OCI-M1 (cell line): ENCODE data around the gene ETHE1.

Experiments
- DNase-seq: peaks from one replicate; lab custom pipeline; 2025; lab: John Stamatoyannopoulos, UW

ETHE1 gene

DNA sequence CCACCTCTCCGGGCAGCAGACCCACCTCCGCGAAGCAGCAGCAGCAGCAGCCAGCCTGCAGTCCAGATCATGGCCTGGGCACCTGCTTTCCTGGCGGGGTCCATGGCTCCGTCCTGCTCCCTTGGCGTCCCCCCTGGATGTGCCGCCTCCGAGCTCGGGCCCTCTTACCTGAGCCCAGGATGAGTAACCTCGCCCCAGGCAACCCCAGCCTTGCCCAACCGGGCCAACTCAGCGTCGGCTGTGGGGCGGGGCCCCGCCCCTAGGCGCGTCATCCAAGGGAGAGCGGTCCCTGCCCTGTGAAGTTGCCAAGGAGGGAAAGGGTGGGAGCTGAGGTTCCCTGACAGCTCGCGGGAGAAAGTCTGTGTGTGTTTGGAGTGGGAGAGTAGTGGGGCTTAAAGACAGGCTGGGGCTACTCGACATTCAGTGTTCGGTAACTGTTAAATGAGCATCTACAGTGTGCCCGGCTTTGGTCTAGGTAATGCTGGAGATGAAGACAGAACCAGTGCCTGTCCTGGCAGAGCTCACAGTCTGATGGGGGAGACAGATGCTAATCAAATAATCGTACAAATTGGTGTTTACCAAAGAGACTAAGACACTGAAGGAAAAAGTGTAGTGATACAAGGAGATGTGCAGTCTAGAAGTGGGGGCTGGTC lies 61.4 kb downstream of the ETHE1 start, which contains the start of gene LYPD3:
TSS of gene LYPD3 (minus strand) at position 141 of the 653 bp plus-strand sequence. CDS start at position 104, 37 bp downstream.
- DNase-seq, result no peak

DNA sequence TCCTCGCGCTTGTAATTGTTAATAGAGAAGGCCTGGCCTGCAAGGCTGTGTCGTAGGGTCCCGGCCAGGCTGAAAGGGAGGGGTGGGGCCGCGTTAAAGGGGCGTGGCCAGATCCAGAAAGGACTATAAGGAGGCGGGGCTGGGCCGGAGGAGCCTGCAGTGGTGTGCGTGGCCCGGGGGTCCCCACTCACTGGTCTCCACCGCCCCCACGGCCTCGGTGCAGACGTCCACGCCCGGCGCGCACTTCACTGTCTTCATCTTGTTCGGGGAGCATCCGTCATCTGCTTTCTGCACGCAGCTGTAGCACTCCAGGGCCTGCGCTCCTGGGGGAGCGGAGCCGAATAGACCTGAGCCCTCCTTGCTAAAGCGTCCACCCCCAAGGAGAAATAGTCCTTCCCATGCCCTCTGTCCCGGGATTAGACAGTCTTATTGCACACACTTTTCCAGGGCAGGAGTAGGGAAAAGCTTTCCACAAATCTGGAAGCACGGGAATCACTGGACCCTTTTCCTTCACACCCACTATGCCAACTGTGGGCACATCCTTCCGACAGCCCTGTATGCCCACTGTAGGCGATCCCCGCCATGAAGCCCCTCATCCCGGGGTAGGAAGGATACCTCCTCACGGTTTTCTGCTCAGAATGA lies 62.7 kb downstream of the ETHE1 start:
- DNase-seq, result no peak

DNA sequence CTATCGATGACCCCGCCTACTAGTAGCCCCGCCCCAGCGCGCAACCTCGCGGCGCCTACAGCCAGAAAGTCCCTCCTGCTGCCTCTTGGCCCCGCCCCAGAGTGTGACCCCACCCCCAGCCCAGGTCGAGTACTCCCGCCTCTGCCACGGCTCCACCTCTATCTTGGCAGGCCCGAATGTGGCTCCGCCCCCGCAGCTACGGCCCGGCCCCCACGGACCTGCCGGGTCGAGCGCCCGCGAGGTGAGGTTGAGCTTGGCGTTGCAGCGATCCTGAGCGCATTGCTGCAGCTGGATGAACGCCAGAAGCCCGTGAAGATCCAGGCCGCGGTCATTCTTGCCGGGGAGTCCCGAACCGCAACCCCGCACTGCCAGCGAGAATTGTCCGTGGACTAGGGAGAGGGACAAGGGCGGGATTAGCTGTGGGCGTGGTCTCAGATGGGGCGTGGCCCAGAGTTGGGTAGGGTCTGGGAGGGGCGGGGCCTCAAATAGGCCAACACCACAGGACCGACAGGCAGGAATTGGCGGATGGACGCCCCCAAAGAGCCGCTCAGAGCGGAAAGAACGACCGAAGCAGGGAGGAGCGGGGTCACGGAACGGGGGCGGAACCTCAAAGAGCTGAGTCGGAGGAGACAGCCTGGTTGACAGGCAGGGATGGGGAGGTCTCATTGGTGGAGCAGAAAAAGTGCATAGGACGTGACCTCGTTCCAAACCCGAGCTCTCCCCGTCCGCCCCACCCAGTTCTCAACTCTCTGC lies 63.4 kb downstream of the ETHE1 start:
- peak; percentile 97 for DNase-seq

DNA sequence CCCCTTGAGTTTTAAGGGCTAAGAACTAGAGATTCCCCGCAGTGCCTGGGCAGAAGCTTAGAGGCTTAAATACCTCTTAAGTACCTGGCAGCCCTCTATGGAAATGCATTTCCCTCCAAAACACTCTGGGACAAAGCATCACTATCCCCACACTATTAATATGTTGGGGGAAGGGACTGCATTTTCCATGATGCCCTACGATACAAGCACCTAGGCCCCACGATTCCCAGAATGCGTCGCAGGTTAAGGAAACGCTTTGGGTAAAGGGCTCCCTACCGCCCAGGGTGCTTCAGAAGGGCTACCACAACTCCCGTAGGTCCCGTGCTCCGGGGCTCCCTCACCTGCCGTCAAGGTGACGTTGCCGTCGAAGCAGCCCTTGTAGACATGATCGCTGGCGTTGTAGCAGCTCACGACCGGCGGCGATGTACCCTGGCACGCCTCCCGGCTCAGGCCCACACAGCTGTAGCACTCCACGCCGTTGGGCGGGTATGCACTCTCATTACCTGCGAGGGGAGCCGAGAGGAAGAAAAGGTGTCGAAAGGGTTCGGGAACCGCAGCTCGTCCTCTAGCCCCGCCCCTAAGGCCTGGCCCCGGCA lies 64.1 kb downstream of the ETHE1 start:
- no peak for DNase-seq

DNA sequence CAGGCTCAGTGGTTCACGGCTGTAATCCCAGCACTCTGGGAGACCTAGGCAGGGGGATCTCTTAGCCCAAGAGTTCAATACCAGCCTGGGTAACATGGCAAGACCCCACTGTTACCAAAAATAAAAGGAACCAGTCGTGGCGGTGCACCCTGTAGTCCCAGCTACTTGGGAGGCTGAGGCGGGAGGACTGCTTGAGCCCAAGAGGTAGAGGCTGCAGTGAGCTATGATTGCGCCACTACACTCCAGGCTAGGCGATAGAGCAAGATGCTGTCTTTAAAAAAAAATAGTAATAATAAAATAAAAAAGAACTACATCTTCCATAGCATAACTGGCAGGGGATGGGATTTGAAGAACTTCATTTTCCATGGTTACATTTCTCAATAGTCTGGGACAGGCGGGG lies 64.6 kb downstream of the ETHE1 start:
- no peak for DNase-seq

DNA sequence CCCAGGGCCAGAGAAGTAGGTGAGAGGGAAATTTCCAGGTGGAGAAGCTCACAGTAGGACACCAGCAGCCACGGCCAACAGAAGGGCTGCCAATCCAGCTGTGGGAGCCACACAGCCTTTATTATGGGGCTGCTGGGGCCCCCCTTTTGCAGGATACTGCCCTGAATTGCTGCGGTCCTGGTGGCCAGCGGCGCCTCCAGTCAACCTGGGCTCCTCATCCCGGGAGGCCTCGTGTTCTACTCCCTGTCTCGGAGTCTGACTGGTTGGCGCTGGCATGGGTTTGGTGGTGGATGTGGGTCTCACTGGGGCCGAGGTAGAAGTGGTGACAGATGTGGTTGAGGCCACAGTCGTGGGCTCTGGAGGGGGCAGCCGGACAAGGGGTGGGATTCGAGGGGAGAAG lies 65.7 kb downstream of the ETHE1 start:
- DNase-seq, result no peak

DNA sequence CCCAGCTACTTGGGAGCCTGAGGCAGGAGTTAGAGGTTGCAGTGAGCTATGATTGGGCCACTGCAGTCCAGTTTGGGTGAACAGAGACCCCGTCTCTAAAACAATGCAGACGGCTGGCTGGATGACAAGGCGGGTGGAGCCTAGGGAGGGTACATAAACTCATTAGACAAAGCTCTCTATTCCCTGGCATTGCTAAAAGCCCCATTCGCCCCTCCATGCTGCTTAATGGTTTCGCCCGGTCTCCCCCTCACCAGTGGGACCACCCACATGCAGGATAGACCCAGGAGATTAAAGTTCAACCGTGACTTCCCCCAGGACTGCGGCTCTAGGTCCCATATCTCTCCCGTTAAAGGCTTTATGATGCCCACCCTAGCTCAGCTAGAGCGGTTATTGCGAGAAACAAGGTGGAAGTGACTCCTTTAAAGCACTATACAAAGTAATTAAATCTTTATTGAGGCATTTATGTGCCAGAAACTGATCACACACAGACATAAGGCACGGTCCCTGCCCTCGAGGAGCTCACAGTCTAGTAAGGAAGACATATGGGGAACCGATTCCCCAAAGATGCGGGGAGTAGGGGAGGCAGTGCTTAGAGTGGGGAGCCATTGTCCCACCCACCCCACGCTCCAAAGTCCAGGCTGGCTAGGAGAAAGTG lies 66.5 kb downstream of the ETHE1 start:
- DNase-seq, result no peak

DNA sequence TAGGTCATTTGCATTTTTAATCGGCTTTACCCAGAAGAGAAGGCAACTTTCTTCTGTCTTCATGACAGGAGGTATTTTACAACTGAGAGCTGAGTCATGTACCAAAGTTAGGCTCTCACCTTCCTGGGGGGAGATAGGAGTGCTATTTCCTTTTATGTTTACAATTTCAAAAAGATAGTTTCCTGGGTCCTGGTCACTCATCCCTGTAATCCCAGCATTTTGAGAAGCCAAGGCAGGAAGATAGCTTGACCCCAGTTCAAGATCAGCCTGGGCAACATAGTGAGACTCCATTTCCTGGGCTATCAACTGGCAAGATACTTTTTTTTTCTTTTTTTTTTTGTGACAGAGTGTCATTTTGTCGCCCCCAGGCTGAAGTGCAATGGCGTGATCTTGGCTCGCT lies 69.2 kb downstream of the ETHE1 start:
- DNase-seq, result no peak
